A673 (cell line): Measurements from ENCODE around the gene IL24.

ENCODE experiments used
- EZH2 ChIP-seq: fragments of 200-600 bp; sonication (generic); IDR thresholded peaks from 2 replicates; pipeline ENCODE4 v1.6.1; 2017; ENCODE audit warnings: borderline replicate concordance, low read depth, mild to moderate bottlenecking, mixed read lengths, antibody characterized with exemption, low read length; ENCODE audit not compliant: poor library complexity, severe bottlenecking
- TF ChIP-seq, protein P1 (sequence below): fragments of 300-800, 200-600 bp; sonication (generic); conservative IDR thresholded peaks from 2 replicates; pipeline ENCODE4 v1.5.1; 2017; ENCODE audit warnings: low read depth, mild to moderate bottlenecking, antibody characterized with exemption, low read length, moderate library complexity, mixed read lengths

GRCh38 chr1:206900149-206900548, 2.9 kb downstream of the IL24 start:
- TF ChIP-seq, protein P1, sequence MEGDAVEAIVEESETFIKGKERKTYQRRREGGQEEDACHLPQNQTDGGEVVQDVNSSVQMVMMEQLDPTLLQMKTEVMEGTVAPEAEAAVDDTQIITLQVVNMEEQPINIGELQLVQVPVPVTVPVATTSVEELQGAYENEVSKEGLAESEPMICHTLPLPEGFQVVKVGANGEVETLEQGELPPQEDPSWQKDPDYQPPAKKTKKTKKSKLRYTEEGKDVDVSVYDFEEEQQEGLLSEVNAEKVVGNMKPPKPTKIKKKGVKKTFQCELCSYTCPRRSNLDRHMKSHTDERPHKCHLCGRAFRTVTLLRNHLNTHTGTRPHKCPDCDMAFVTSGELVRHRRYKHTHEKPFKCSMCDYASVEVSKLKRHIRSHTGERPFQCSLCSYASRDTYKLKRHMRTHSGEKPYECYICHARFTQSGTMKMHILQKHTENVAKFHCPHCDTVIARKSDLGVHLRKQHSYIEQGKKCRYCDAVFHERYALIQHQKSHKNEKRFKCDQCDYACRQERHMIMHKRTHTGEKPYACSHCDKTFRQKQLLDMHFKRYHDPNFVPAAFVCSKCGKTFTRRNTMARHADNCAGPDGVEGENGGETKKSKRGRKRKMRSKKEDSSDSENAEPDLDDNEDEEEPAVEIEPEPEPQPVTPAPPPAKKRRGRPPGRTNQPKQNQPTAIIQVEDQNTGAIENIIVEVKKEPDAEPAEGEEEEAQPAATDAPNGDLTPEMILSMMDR = no peak
- TF ChIP-seq EZH2 = no peak
